Measurements from ENCODE around the gene SLFN13.

GRCh38 chr17:35428229-35428628, 20.3 kb downstream of the SLFN13 start:
- TF ChIP-seq CTCF (IDR thresholded peaks at IDR 0.05 in 2 of 3, conservative IDR thresholded peaks at IDR 0.05 in 1 of 3; ENCODE audit: borderline replicate concordance in 1 of 3, insufficient read depth in 1 of 3, low read depth in 2 of 3, low read length in 2 of 3) (no peak), MAX (IDR thresholded peaks at IDR 0.05) (no peak), POLR2AphosphoS5 (IDR thresholded peaks at IDR 0.05; ENCODE audit: low read depth, low read length) (no peak), EZH2phosphoT487 (IDR thresholded peaks at IDR 0.05; ENCODE audit: borderline replicate concordance) (no peak), ZNF274 (IDR thresholded peaks at IDR 0.05; ENCODE audit: low read depth, low read length) (no peak)
